ENCODE results near the gene INSIG1. TPM values are rescaled to one million over a fixed set of nuclear protein-coding genes. Genes with fewer than 3 reads are reported as not detected.

The INSIG1 gene
- total RNA-seq, 1 experiment from 2014 or later = 103 TPM

DNA sequence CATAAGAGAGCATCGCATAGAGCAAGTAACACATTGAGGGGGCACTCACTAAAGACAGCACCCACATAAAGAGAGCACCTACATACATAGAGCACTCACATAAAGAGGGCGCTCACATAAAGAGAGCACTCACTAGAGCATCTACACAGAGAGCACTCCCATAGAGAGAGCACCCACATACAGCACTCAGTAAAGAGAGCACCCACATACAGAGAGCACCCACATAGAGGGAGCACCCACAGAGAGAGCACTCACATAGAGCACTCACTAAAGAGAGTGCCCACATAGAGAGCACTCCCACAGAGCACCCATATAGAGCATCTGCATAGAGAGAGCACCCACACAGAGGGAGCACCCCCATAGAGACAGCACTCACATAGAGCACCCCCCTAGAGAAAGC is 47.8 kb downstream of the INSIG1 start:
- no peak overlapping the region for H3K4me3 ChIP-seq
- ChIA-PET POLR2A (ENCODE audit: unreplicated experiment) (no interaction called here), CTCF (interaction anchor here (0.7 to 1.2 kb wide), 10 partner anchors 38 to 454 kb away, joined by 3 to 18 read pairs (median 8); no protein-coding TSS in a partner anchor)
- no TSS peak for BruUV-seq (replicated peaks)
- H3K79me2 ChIP-seq (ENCODE audit: low read depth) = no peaks in the 10 kb centered on the region
- H3K27ac ChIP-seq = no peak overlapping the region
- H2AFZ ChIP-seq = no peak overlapping the region; the same call in 1 of the 2 replicates
- H3K4me1 ChIP-seq (replicated peaks; ENCODE audit: insufficient read depth) = peaks cover 4% of the 10 kb centered on the region
- no peak for DNase-seq
- H3K4me2 ChIP-seq = peak overlapping the region; percentile 81
- intact Hi-C loops (cut with micrococcal nuclease; ENCODE audit: unreplicated experiment) = loop anchor here (1.0 to 2.0 kb wide), 4 partner anchors 111 to 418 kb away; partner anchors contain the start of gene PAXIP1
- H4K20me1 ChIP-seq (ENCODE audit: insufficient read depth) = no peaks in the 10 kb centered on the region
- H3F3A ChIP-seq (ENCODE audit: insufficient read depth, low read depth) = peaks cover 4% of the 10 kb centered on the region; the same call in 1 of the 2 replicates
- TF ChIP-seq EZH2 (IDR thresholded peaks at IDR 0.05; ENCODE audit: low read depth) = no peak
- TF ChIP-seq, protein P1, sequence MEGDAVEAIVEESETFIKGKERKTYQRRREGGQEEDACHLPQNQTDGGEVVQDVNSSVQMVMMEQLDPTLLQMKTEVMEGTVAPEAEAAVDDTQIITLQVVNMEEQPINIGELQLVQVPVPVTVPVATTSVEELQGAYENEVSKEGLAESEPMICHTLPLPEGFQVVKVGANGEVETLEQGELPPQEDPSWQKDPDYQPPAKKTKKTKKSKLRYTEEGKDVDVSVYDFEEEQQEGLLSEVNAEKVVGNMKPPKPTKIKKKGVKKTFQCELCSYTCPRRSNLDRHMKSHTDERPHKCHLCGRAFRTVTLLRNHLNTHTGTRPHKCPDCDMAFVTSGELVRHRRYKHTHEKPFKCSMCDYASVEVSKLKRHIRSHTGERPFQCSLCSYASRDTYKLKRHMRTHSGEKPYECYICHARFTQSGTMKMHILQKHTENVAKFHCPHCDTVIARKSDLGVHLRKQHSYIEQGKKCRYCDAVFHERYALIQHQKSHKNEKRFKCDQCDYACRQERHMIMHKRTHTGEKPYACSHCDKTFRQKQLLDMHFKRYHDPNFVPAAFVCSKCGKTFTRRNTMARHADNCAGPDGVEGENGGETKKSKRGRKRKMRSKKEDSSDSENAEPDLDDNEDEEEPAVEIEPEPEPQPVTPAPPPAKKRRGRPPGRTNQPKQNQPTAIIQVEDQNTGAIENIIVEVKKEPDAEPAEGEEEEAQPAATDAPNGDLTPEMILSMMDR (conservative IDR thresholded peaks at IDR 0.05) = no peak
- H3K27me3 ChIP-seq (ENCODE audit: insufficient read depth, low read depth) = peaks cover 46% of the 10 kb centered on the region
- no peaks in the 10 kb centered on the region for H3K9me3 ChIP-seq (ENCODE audit: insufficient read depth, low read depth)
- no peaks in the 10 kb centered on the region for H3K9me2 ChIP-seq (ENCODE audit: insufficient read depth)
- no peaks in the 10 kb centered on the region for H3K36me3 ChIP-seq (ENCODE audit: low read depth)

DNA sequence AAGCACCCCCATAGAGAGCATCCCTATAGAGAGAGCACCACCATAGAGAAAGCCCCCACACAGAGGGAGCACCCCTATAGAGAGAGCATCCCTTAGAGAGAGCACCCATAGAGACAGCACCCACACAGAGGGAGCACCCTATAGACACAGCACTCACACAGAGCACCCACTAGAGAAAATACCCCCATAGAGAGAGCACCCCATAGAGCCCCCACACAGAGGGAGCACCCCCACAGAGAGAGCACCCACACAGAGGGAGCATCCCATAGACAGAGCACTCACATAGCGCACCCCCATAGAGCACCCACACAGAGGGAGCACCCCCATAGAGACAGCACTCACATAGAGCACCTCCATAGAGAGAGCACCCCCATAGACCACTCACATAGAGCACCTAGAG is 48.6 kb downstream of the INSIG1 start:
- TF ChIP-seq, protein P1 (conservative IDR thresholded peaks at IDR 0.05) = no peak
- no peak for TF ChIP-seq EZH2 (IDR thresholded peaks at IDR 0.05; ENCODE audit: low read depth)
- no peak overlapping the region for H3K27ac ChIP-seq
- no peaks in the 10 kb centered on the region for H3K9me3 ChIP-seq (ENCODE audit: insufficient read depth, low read depth)
- no peak for DNase-seq
- no peaks in the 10 kb centered on the region for H3K36me3 ChIP-seq (ENCODE audit: low read depth)
- H3F3A ChIP-seq (ENCODE audit: insufficient read depth, low read depth) = peaks cover 4% of the 10 kb centered on the region; the same call in 1 of the 2 replicates
- no peaks in the 10 kb centered on the region for H4K20me1 ChIP-seq (ENCODE audit: insufficient read depth)
- H2AFZ ChIP-seq = no peak overlapping the region
- H3K4me3 ChIP-seq = no peak overlapping the region
- POLR2A ChIA-PET (ENCODE audit: unreplicated experiment) = no interaction called here
- intact Hi-C loops (cut with micrococcal nuclease; ENCODE audit: unreplicated experiment) = no loop called here
- no peaks in the 10 kb centered on the region for H3K79me2 ChIP-seq (ENCODE audit: low read depth)
- H3K27me3 ChIP-seq (ENCODE audit: insufficient read depth, low read depth) = peaks cover 47% of the 10 kb centered on the region
- BruUV-seq (replicated peaks) = no TSS peak
- H3K4me1 ChIP-seq (replicated peaks; ENCODE audit: insufficient read depth) = peaks cover 4% of the 10 kb centered on the region
- CTCF ChIA-PET = no interaction called here
- H3K9me2 ChIP-seq (ENCODE audit: insufficient read depth) = no peaks in the 10 kb centered on the region
- H3K4me2 ChIP-seq = no peak overlapping the region

DNA sequence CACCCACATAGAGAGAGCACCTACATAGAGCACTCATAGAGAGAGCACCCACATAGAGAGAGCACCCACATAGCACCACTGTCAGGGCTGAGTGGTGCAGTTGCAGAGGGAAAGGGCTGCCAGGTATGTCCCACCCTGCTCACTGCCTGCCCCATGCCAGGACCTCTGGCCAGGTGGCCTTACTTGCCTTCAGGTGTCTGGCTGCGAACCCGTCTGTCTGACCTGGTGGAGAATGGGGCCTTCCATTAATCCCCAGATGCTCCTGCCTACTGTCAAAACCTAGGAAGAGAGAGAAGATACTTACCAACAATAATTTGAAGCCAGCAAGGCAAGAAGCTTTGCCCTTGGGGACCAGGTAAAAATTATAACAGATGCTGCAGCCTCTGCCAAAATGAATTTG is 51.1 kb downstream of the INSIG1 start:
- Histone ChIP-seq H3K9me2 (ENCODE audit: insufficient read depth) (no peaks in the 10 kb centered on the region), H2AFZ (no peak overlapping the region), H3K4me1 (replicated peaks; ENCODE audit: insufficient read depth) (peaks cover 4% of the 10 kb centered on the region), H3F3A (ENCODE audit: insufficient read depth, low read depth) (no peaks in the 10 kb centered on the region), H3K4me2 (no peak overlapping the region), H3K79me2 (ENCODE audit: low read depth) (no peaks in the 10 kb centered on the region), H3K36me3 (ENCODE audit: low read depth) (no peaks in the 10 kb centered on the region), H3K27me3 (ENCODE audit: insufficient read depth, low read depth) (peaks cover 53% of the 10 kb centered on the region), H4K20me1 (ENCODE audit: insufficient read depth) (no peaks in the 10 kb centered on the region), H3K9me3 (ENCODE audit: insufficient read depth, low read depth) (no peaks in the 10 kb centered on the region), H3K4me3 (no peak overlapping the region), H3K27ac (no peak overlapping the region)
- CTCF ChIA-PET = no interaction called here
- DNase-seq = no peak
- no TSS peak for BruUV-seq (replicated peaks)
- intact Hi-C loops (cut with micrococcal nuclease; ENCODE audit: unreplicated experiment) = no loop called here
- no peak for TF ChIP-seq EZH2 (IDR thresholded peaks at IDR 0.05; ENCODE audit: low read depth)
- TF ChIP-seq, protein P1 (conservative IDR thresholded peaks at IDR 0.05) = no peak
- POLR2A ChIA-PET (ENCODE audit: unreplicated experiment) = no interaction called here

All from PC-9 (cell line).